Fibroblast of lung (primary cell): ENCODE results near the gene ATF1. TPM values are rescaled to one million over a fixed set of nuclear protein-coding genes. Genes with fewer than 3 reads are reported as not detected.
"Not testable (repeated sequence)": the region's sequence is repeated elsewhere in the genome, so short reads cannot be mapped to it uniquely, and the experiment has no call there.

ENCODE experiments used
- DNase-seq, 2 donors: peaks; one replicate each; pipeline versions ENCODE4 v3.0.0 to v3.0.0-alpha.2; 2010; ENCODE audit warnings: low read depth in 2 of 2
- H2AFZ ChIP-seq: 2 replicates; pipeline ENCODE4 v1.5.1; 2012; ENCODE audit warnings: low read length, control low read depth, inconsistent platforms
- H3K27ac ChIP-seq: 2 replicates; pipeline ENCODE4 v1.5.1; 2011; ENCODE audit warnings: low read length, control low read depth; ENCODE audit not compliant: insufficient read depth
- H3K27me3 ChIP-seq: 2 replicates; pipeline ENCODE4 v1.5.1; 2011; ENCODE audit warnings: mild to moderate bottlenecking, low read length; ENCODE audit not compliant: control insufficient read depth, insufficient read depth
- H3K36me3 ChIP-seq: 2 replicates; pipeline ENCODE4 v1.5.1; 2011; ENCODE audit warnings: low read length; ENCODE audit not compliant: control insufficient read depth, insufficient read depth
- H3K4me1 ChIP-seq: 2 replicates; pipeline ENCODE4 v1.5.1; 2011; ENCODE audit warnings: low read length; ENCODE audit not compliant: control insufficient read depth, insufficient read depth; ENCODE audit errors: extremely low read depth
- H3K4me2 ChIP-seq: 2 replicates; pipeline ENCODE4 v1.5.1; 2011; ENCODE audit warnings: low read length, control low read depth; ENCODE audit not compliant: insufficient read depth; ENCODE audit errors: extremely low read depth
- H3K4me3 ChIP-seq, 4 experiments: fragments of 200-600 bp in 1 of 4; sonication (generic) in 1 of 4; replicated peaks in 1 of 4; 2 replicates each; pipeline ENCODE4 v1.5.1; 2011 to 2016; ENCODE audit warnings: low read length in 4 of 4, low read depth in 3 of 4, mild to moderate bottlenecking in 3 of 4, control low read depth in 2 of 4, inconsistent platforms in 1 of 4, mixed read lengths in 1 of 4; ENCODE audit not compliant: insufficient read depth in 1 of 4; ENCODE audit errors: control extremely low read depth in 1 of 4
- H3K79me2 ChIP-seq: 2 replicates; pipeline ENCODE4 v1.5.1; 2012; ENCODE audit warnings: mild to moderate bottlenecking, low read length, inconsistent platforms; ENCODE audit not compliant: control insufficient read depth, insufficient read depth
- H3K9ac ChIP-seq: 2 replicates; pipeline ENCODE4 v1.5.1; 2011; ENCODE audit warnings: mild to moderate bottlenecking, low read length, control low read depth; ENCODE audit not compliant: insufficient read depth
- H3K9me3 ChIP-seq: 2 replicates; pipeline ENCODE4 v1.5.1; 2012; ENCODE audit warnings: low read depth, low read length; ENCODE audit not compliant: control insufficient read depth, insufficient read depth
- H4K20me1 ChIP-seq: 2 replicates; pipeline ENCODE4 v1.5.1; 2011; ENCODE audit warnings: low read length; ENCODE audit not compliant: control insufficient read depth, insufficient read depth; ENCODE audit errors: extremely low read depth
- CTCF ChIP-seq, 2 donors: IDR thresholded peaks in 1 of 2; conservative IDR thresholded peaks in 1 of 2; 1 replicate in 1 of 2; 2 replicates in 1 of 2; pipeline ENCODE4 v1.5.1; 2011 to 2012; ENCODE audit warnings: low read length in 2 of 2, control low read depth in 1 of 2, inconsistent platforms in 1 of 2, low read depth in 1 of 2, mild to moderate bottlenecking in 1 of 2
- EZH2 ChIP-seq: IDR thresholded peaks from 2 replicates; pipeline ENCODE4 v1.5.1; 2012; ENCODE audit warnings: low read length, control low read depth, mild to moderate bottlenecking; ENCODE audit errors: missing control alignments
- polyA plus RNA-seq, 2 donors: library from polyadenylated mRNA; depleted of rRNA in 1 of 2; stranded (reverse) in 1 of 2; unstranded in 1 of 2; fragments of >200 nt; gene quantifications; 2 replicates each; pipeline ENCODE4 v1.2.1, GENCODE V29; 2011 to 2012; ENCODE audit warnings: missing spikeins in 1 of 2
- total RNA-seq: library from RNA; depleted of rRNA; stranded (reverse); fragments of >200 nt; gene quantifications from 2 replicates; pipeline ENCODE4 v1.2.1, GENCODE V29; 2014

Gene ATF1
- total and polyA plus RNA-seq, 2 donors (not counting 1 experiment from before 2014, with no cell fraction given) = 40.6 to 44.8 TPM

DNA sequence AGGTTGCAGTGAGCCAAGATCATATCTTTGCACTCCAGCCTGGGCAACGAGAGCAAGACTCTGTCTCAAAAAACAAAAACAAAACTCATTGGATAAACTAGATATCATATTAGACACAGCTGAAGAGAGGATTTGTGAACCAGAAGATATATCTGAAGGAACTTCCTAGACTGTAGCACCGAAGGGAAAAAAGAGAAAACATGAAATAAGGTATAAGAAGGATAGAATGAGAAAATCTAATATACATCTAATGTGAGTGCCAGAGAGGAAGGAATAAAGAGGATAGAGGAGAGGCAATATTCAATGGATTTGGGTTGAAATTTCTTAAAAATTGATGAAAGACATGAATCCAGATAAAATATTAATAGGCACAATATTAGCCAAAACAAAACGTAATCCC is 101.4 kb downstream of the ATF1 start:
- DNase-seq = no peak
- Histone ChIP-seq H3K27me3 (no peaks in the 10 kb centered on the region), H4K20me1 (no peaks in the 10 kb centered on the region), H3K4me3 (no peak overlapping the region), H3K4me2 (no peak overlapping the region), H3K79me2 (no peaks in the 10 kb centered on the region), H3K36me3 (no peaks in the 10 kb centered on the region), H3K9ac (no peak overlapping the region), H3K27ac (no peak overlapping the region), H2AFZ (no peak overlapping the region), H3K9me3 (no peaks in the 10 kb centered on the region), H3K4me1 (no peaks in the 10 kb centered on the region)
- TF ChIP-seq EZH2 = no peak
- no peak for TF ChIP-seq CTCF (conservative IDR thresholded peaks at IDR 0.05 in 1 of 2, IDR thresholded peaks at IDR 0.05 in 1 of 2; ENCODE audit: low read depth in 1 of 2, low read length in 2 of 2)

DNA sequence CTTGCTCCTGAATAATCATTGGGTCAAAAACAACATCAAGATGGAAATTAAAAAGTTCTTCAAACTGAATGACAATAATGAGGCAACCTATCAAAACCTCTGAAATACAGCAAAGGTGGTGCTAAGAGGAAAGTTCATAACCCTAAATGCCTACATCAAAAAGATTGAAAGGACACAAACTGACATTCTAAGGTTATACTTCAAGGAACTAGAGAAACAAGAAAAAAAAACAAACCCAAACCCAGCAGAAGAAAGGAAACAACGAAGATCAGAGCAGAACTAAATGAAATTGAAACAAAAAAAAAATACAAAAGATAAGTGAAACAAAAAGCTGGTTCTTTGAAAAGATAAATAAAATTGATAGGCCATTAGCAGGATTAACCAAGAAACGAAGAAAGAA is 105.0 kb downstream of the ATF1 start:
- H3K4me2 ChIP-seq, H3K4me1 ChIP-seq, H4K20me1 ChIP-seq, H3K27ac ChIP-seq, H3K9me3 ChIP-seq, H3K9ac ChIP-seq, H2AFZ ChIP-seq, H3K79me2 ChIP-seq, H3K36me3 ChIP-seq, H3K27me3 ChIP-seq, DNase-seq, H3K4me3 ChIP-seq: not testable (repeated sequence)

Other genes starting within 250 kb of the ATF1 start
- gene TMPRSS12, start 78.8 kb downstream of the ATF1 start, total RNA-seq = not detected in 2 replicates
- gene TMPRSS12, start 78.8 kb downstream of the ATF1 start, polyA plus RNA-seq = not detected in 2 replicates
- gene HIGD1C, start 188.4 kb downstream of the ATF1 start, total RNA-seq = not detected in 2 replicates
- not detected in 2 replicates for gene HIGD1C, start 188.4 kb downstream of the ATF1 start, polyA plus RNA-seq